Esophagus muscularis mucosa (tissue), 3 donors: Measurements from ENCODE around the gene CSKMT.

Experiments used
- CTCF ChIP-seq, 3 experiments: fragments of 200-600 bp in 2 of 3; fragments of 450-650 bp in 1 of 3; sonication (generic) in 2 of 3; IDR thresholded peaks; one replicate each; pipeline ENCODE4 v1.5.1; 2017 to 2019; ENCODE audit warnings: antibody characterized with exemption in 3 of 3, mild to moderate bottlenecking in 2 of 3, moderate library complexity in 1 of 3
- POLR2AphosphoS5 ChIP-seq, 2 donors: sonication (generic); formaldehyde crosslinking; IDR thresholded peaks; one replicate each; pipeline ENCODE4 v1.6.1; 2017; ENCODE audit warnings: antibody characterized with exemption in 2 of 2

DNA sequence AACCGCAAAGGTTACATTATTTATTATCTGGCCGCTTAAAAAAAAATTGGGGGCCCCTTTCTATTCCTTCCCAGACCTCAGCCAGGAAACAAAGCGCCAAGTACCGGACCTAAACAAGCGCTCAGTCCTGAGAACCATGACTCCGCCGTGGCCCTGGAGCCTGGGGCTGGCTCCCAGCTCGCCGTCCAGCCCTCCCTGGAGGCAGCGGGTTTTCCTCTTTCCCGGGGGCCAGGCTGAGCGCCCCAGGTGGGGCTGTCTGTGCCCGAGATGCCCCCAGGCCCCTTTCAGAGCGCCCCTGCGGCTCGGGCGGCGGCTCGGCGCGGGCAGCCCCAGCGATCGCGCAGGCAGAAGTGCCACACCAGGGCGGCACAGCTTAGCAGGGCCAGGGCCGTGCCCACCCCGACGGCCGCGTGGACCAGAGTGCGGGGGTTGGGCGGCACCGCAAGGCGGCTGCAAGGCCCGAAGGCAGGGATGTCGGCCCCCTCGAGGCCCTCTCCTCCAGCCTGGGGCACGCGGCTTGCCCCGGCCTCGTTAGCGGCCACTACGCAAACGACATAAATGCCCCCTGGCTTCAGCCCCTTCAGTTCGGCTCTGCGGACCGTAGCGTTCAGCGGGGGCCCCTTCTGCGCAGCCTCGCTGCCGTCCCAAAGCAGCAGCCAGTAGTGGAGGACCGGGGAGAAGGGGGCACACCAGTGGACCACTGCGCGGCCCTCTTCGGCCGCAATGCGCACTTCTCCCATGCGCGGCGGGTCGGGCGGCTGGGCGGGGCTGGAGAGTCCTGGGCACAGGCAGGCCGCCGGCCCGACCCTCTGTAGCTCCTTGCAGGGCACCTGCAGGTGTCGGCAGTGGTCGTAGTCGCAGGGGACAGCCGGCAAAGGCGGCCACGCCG, 22.6 kb downstream of the CSKMT start:
- no peak for TF ChIP-seq CTCF (IDR thresholded peaks at IDR 0.05)
- no peak for TF ChIP-seq POLR2AphosphoS5 (IDR thresholded peaks at IDR 0.05)
